AG04449 (cell line): Measurements from ENCODE around the gene SYP.

Experiments used
- CTCF ChIA-PET: fragments of 350-600 bp; formaldehyde crosslinking; extraction: SDS; loops from one replicate; lab custom pipeline; 2021; ENCODE audit warnings: antibody characterized with exemption; lab: Yijun Ruan, JAX
- POLR2A ChIA-PET: fragments of 400-600, 350-600 bp; formaldehyde crosslinking; extraction: SDS; loops from one replicate; lab custom pipeline; 2020; ENCODE audit warnings: antibody characterized with exemption, inconsistent platforms; lab: Yijun Ruan, JAX
- DNase-seq: peaks from one replicate; pipeline ENCODE4 v3.0.0-alpha.2; 2010; ENCODE audit warnings: low read depth, low spot score
- H3K4me3 ChIP-seq: 2 replicates; pipeline ENCODE4 v1.5.1; 2011; ENCODE audit warnings: low read depth, mild to moderate bottlenecking, control low read depth, low read length
- TF ChIP-seq, protein P1 (sequence below): IDR thresholded peaks from one replicate; pipeline ENCODE4 v1.5.1; 2011; ENCODE audit warnings: mild to moderate bottlenecking, moderate library complexity, low read length, control low read depth, inconsistent platforms; ENCODE audit not compliant: insufficient read depth; ENCODE audit errors: missing control alignments

SYP gene

DNA sequence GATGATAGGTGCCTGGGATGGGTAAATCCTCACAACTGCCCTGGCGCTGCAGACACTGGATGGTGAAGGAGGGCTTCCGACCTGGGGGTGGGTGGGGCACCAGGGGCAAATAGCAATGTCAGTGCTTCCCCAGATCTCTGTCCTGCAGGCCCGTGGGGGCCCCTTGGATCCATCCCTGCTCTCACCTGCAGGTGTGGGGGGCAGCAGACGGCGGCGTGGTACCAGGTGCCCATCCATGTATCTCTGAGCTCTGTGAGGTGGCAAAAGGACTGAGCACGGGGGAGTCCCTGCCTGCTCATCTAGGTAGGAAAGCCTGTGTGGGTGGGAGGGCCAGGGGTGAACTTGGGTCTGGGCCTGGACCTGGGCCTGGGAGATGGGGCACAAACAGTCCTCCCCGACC is 6.5 kb upstream of the SYP start:
- CTCF ChIA-PET = interaction anchor here (1.6 kb wide), 1 partner anchor 14 kb away, joined by 3 read pairs; no protein-coding TSS in a partner anchor
- no peak overlapping the region for H3K4me3 ChIP-seq
- DNase-seq = no peak
- POLR2A ChIA-PET = no interaction called here
- TF ChIP-seq, protein P1, sequence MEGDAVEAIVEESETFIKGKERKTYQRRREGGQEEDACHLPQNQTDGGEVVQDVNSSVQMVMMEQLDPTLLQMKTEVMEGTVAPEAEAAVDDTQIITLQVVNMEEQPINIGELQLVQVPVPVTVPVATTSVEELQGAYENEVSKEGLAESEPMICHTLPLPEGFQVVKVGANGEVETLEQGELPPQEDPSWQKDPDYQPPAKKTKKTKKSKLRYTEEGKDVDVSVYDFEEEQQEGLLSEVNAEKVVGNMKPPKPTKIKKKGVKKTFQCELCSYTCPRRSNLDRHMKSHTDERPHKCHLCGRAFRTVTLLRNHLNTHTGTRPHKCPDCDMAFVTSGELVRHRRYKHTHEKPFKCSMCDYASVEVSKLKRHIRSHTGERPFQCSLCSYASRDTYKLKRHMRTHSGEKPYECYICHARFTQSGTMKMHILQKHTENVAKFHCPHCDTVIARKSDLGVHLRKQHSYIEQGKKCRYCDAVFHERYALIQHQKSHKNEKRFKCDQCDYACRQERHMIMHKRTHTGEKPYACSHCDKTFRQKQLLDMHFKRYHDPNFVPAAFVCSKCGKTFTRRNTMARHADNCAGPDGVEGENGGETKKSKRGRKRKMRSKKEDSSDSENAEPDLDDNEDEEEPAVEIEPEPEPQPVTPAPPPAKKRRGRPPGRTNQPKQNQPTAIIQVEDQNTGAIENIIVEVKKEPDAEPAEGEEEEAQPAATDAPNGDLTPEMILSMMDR = no peak

- no peak overlapping the region for H3K4me3 ChIP-seq
- no peak for DNase-seq
- CTCF ChIA-PET = no interaction called here
- POLR2A ChIA-PET = no interaction called here
- TF ChIP-seq, protein P1 = no peak
These were observed 5.5 kb upstream of the SYP start for GRCh38 chrX:49205443-49205842.

- no peak for DNase-seq
- ChIA-PET CTCF (no interaction called here), POLR2A (no interaction called here)
- TF ChIP-seq, protein P1 = no peak
- H3K4me3 ChIP-seq = no peak overlapping the region
These were observed 4.7 kb upstream of the SYP start for GRCh38 chrX:49204709-49205108.

DNA sequence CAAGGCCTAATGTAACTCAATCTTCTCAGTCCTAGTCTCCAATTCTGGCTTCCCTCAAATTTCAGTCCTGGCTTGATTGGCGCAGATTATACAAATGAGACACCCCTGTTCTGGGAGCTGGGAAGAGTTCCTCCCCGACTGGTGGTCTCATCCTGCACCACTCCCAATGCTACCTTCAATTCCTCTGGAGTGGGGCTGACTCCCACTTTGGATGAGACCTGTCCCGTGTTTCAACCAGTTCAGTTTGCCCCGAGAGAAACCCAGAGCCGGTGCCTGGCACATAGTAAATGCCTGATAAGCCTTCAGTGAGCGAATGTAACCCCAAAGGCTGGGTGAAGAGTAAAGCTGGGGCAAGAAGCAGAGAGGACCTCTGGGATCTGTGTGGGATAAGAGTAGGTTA is 4.0 kb upstream of the SYP start:
- no peak overlapping the region for H3K4me3 ChIP-seq
- ChIA-PET POLR2A (no interaction called here), CTCF (no interaction called here)
- DNase-seq = no peak
- TF ChIP-seq, protein P1 = no peak

- no peak overlapping the region for H3K4me3 ChIP-seq
- CTCF ChIA-PET = no interaction called here
- DNase-seq = no peak
- POLR2A ChIA-PET = no interaction called here
- TF ChIP-seq, protein P1 = no peak
These were observed 3.5 kb upstream of the SYP start for GRCh38 chrX:49203536-49203935.

GRCh38 chrX:49202022-49202421 is 2.0 kb upstream of the SYP start:
- no peak for DNase-seq
- no peak overlapping the region for H3K4me3 ChIP-seq

More at GRCh38 chrX:49202022-49202421, 2.0 kb upstream of the SYP start:
- TF ChIP-seq, protein P1 = no peak
- ChIA-PET POLR2A (no interaction called here), CTCF (interaction anchor here (0.8 to 1.0 kb wide), 2 partner anchors 9 to 11 kb away, joined by 3 to 4 read pairs; no protein-coding TSS in a partner anchor)
